Dedifferentiated amniotic fluid mesenchymal stem cell (primary cell): ENCODE measurements around the gene DERA.
"Not testable (repeated sequence)": the region's sequence is repeated elsewhere in the genome, so short reads cannot be mapped to it uniquely, and the experiment has no call there.

Experiments
- DNase-seq: peaks from one replicate; pipeline ENCODE4 v3.0.0-alpha.2; 2016; ENCODE audit errors: extremely low spot score

The DERA gene

DNA sequence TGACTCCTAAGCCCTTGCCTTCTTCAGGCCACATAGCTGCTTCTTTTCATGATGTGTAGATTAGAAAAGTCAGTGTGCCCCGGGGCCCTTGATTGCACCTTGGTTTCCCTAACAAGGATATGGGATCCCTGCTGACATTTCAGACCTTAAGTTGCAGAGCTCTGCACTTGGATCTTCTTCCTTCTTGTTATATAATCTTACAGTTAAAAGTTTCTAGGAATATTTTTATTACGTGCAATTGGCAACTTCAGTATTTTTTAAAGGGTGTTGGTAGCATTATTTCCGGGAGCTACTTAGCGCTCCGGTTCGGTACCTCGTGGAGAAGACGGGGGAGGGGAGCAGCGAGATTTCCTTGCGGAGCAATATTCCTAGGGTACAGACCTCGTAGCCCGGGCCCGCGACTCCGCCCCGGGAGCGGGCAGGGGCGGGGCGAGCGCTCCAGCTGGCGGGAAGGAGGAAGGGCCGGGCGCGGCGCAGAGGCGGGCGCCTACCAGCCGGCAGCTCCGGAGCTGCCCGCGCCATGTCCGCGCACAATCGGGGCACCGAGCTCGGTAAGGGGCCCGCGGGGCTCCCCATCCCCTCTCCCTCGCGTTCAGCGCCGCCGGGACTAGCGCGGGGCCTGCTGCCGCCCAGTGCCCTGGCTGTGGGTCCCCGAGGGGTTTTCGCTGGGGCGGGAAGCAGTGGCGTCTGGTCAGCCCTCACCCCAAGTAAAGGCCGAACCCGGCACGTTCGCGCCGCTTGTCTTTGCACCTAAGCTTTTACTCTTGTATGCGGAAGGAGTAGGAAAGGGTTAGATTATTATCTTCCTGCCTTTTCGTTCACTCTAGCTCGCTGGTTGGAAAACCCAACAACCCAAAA is at the start of gene DERA:
TSS of gene DERA (plus strand) at position 469 of the 858 bp plus-strand sequence. CDS start at position 521, 52 bp downstream.
- DNase-seq, result peak; percentile 36

DNA sequence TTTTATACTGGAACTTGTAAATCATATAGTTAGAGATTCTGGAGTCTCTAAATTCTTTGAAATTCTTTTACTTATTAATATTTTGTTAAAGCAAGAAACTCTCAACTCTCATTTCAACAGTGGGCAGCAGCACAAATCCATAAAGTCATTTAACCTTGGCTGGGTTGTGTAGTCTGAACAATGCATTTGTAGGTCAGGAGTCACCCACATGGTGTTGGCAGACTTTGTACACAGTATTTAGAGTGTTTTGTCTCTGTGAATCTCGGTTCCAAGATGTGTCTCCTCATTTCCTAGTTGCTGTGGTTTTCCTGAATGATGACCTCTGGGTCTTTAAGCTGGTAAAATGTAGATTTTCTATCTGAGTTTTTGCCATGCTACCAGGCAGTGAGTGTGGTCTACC is 49.7 kb upstream of the DERA start:
- DNase-seq, result no peak

DNA sequence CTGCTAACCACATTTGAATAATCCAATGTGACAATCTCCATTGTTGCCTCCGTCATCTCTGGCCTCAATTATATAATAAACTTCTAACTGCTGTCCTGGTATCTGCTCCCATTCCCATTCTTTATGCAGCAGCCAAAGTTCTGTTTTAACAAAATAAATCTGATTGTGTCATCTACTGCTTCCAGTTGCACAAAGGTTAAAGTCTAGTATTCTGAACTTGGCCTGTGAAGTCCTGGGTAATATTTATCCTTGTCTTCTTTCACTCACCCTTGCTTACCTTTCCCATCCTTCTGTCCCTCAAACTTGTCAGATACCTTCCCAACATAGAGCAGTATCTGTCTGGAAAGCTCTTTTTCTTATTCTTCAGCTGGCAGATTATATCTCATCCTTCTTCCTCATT is 48.3 kb upstream of the DERA start:
- no peak for DNase-seq

DNA sequence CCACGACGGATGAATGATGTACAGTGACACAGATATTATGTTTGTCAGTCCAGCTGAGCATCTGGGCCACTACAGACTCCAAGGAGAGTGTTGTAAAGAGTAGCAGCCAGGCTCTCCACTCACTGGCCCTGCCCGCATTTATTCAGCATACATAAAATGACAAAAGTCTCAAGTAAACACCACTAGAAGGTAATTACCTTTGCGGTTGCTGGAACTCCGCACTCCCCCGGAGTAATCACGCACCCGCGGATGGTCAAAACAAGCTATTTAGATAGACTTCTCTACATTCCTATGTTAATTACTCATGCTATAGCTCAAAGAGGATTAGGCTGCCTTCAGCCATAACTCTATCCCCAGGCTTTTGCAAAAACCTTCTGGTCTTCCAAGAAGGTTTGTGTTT is 47.8 kb upstream of the DERA start:
- DNase-seq, result no peak

DNA sequence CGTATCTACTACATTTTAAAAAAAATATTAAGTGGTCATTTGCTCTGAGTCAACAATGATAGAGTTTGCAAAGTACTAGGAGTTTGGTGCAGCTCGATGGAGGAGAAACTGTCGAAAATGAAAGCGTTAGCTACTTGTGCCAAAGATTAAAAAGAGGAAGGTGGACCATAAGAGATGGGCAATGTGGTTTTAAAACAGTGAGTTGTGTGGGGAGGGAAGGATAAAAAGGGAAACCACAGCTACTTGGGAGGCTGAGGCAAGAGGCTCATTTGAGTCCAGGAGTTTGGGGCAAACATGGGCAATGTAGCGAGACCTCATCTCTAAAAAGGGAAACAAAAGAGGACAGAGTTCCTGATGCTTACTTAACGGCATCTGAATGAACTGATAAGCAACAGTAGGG is 47.1 kb upstream of the DERA start:
- no peak for DNase-seq

DNA sequence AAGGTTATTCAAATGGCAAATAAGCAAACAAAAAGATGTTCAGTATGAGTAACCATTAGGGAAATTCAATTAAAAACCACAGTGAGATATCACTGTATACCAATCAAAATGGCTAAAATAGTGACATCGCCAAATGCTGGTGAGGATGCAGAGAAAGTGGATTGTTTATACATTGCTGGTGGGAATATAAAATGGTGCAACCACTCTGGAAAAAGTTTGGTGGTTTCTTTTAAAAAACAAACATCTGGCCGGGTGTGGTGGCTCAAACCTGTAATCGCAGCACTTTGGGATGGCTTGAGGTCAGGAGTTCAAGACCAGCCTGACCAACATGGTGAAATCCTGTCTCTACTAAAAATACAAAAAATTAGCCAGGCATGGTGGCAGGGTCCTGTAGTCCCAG is 42.9 kb upstream of the DERA start:
- DNase-seq, result no peak

DNA sequence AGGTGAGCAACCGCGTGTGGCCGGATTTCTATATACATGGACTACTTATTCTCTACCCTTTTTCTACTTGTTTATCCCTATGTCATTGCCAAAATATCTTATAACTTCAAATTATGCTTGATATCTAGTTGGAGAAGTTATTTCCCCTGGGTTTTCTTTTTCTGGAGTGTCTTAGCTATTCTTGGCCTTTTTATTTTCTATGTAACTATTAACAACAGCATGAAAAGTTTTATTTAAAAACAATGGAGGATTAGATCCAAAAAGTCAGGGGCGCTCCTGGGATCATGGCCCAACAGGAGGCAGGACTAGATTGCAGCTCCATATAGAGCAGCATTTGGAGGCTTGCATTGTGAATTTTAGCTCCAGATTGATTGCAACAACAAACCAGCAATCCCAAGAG is 37.6 kb upstream of the DERA start:
- DNase-seq, result no peak

DNA sequence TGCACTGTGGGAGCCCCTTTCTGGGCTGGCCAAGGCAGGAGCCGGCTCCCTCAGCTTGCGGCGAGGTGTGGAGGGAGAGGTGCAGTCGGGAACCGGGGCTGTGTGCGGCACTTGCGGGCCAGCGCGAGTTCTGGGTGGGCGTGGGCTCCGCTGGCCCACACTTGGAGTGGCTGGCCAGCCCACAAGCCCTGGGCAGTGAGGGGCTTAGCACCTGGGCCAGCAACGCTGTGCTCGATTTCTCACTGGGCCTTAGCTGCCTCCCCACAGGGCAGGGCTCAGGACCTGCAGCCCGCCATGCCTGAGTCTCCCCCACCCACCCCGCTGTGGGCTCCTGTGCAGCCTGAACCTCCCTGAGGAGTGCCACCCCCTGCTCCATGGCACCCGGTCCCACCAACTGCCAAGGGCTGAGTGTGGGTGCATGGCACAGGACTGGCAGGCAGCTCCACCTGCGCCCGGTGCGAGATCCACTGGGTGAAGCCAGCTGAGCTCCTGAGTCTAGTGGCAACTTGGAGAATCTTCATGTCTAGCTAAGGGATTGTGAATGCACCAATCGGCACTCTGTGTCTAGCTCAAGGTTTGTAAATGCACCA is 36.5 kb upstream of the DERA start:
- not testable (repeated sequence) for DNase-seq

- DNase-seq, result no peak
Observed at GRCh38 chr12:15875863-15876262, 35.3 kb upstream of the DERA start.

DNA sequence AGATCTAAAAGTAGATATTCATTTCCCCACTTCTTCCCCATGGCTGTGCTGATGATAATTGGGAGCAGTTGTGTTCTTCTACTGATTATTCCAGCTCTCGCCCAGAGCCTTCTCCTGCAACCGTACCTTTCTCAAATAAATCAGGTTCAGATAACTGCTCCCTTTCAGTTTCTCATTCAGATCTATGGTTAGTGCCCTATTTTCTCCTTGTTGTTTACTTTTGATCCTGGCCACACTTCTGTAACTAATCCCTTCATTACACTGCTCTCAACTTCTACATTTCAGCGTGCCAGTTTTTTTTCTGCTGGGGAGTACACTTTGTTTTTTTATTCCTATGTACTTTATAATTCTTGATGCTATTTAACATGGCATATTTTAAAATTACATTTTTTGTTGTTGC is 31.7 kb upstream of the DERA start:
- no peak for DNase-seq

- DNase-seq, result no peak
Observed at GRCh38 chr12:15880721-15881120, 30.4 kb upstream of the DERA start.

- peak; percentile 96 for DNase-seq
Observed at GRCh38 chr12:15882118-15882971, 28.8 kb upstream of the DERA start, which contains the start of gene STRAP. Gene STRAP (plus strand): TSS chr12:15882387. CDS start chr12:15882708, 321 bp downstream.

DNA sequence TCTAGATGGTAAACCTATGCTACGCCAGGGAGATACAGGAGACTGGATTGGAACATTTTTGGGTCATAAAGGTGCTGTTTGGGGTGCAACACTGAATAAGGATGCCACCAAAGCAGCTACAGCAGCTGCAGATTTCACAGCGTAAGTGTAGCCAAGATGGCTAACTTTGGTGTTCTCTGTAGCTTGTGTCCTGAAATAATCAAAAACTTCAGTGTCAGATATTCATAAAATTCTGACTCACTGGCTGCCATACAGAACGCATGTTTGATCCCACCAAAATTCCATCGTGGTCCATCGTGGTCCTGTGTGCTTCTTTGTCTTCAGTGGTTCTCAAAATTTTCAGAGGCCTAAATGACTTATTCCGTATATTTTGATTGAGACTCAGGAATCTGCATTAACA is 27.6 kb upstream of the DERA start:
- no peak for DNase-seq

- DNase-seq, result no peak
Observed at GRCh38 chr12:15886372-15887042, 24.6 kb upstream of the DERA start.

DNA sequence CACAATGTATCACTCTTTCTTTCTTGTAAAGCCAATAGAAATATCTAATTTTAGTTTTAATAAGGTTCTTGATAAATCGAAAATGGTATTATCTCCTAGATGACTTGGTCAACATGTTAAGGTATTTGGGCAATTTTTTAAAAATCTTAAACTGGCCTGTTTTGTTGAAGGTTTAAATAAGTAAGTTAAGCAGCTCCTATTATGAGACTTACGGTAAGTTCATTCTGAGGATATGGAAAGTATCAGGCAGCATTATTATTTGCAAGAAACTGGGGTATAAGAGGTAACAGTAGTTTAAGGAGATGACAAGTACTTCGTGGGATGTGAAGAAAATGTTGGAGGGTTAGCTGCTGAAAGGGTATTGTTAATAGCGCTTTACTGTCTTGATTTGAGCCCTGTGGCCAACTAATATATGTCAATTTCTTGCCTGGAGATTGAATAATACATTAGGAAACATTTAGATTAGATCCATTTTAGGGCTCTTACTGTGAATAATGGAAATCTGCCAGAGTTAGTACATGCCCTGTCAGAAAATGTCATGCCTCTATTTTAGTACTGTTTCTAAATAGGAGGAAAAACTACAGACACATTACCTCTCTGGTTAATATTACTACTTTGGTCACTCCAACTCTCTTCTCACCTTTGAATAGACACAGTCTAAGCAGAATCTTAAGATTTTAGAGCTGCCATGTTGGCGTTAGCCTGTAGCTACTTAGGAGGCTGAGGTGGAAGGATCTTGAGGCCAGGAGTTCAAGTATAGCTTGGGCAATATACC is 23.9 kb upstream of the DERA start:
- DNase-seq, result no peak

- no peak for DNase-seq
Observed at GRCh38 chr12:15892645-15893259, 18.4 kb upstream of the DERA start.

DNA sequence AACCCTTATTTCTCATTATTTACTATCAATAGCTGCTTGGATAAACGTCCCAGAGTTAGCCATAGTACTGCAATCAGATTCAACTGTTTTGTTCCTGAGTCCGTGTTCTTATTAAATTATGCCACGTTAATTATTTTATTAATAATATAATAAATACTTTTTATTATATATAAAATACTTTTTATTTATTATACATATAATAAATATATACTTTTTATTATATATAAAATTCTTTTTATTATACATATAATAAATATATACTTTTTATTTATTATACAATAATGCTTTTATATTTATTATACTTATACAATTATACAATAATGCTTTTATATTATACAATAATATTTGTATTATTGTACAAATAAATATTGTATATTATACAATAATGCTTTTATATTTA is 17.9 kb upstream of the DERA start:
- no peak for DNase-seq

DNA sequence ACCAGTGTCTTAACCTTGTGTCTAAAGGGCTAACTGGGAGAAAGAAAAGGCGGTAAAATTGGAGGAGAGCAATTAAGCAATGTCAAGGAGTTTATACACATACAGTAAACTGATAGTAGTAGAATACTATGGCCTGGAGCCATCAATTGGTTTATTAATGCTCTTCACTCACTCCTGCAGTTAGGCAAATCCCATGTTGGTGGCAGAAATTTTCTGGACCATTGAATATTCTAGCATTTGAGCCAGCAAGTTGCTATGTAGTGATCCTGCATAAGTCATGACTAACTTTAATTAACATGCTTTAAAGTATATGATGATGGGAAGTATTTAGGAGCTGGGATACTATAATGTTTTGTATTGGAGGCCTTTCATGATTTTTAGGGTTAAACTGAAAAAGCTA is 14.3 kb upstream of the DERA start:
- no peak for DNase-seq

GRCh38 chr12:15897433-15897832 is 13.7 kb upstream of the DERA start:
- no peak for DNase-seq

- no peak for DNase-seq
Observed at GRCh38 chr12:15899282-15899870, 11.8 kb upstream of the DERA start.
